HCT116 (cell line): ENCODE data around the gene ZDHHC9.

Experiments
- EGR1 ChIP-seq: IDR thresholded peaks from 2 replicates; pipeline ENCODE4 v1.6.1; 2012; ENCODE audit warnings: low read depth
- ELF1 ChIP-seq: IDR thresholded peaks from 2 replicates; pipeline ENCODE4 v1.6.1; 2012; ENCODE audit warnings: low read depth, borderline replicate concordance
- EZH2 ChIP-seq: fragments of 200-600 bp; sonication (generic); IDR thresholded peaks from 2 replicates; pipeline ENCODE4 v1.6.1; 2017; ENCODE audit warnings: antibody characterized with exemption, mixed run types
- FOSL1 ChIP-seq: IDR thresholded peaks from 2 replicates; pipeline ENCODE4 v1.6.1; 2012; ENCODE audit warnings: low read depth
- POLR2A ChIP-seq: IDR thresholded peaks from 2 replicates; pipeline ENCODE4 v1.7.0; 2011; ENCODE audit warnings: borderline replicate concordance; ENCODE audit not compliant: insufficient read depth, insufficient read length; ENCODE audit errors: extremely low read depth
- POLR2AphosphoS5 ChIP-seq: IDR thresholded peaks from 2 replicates; pipeline ENCODE4 v1.6.1; 2011; ENCODE audit warnings: mild to moderate bottlenecking, low read depth, low read length, moderate library complexity
- RAD21 ChIP-seq: IDR thresholded peaks from 2 replicates; pipeline ENCODE4 v1.6.1; 2012; ENCODE audit warnings: low read depth, mild to moderate bottlenecking
- SIN3A ChIP-seq: IDR thresholded peaks from 2 replicates; pipeline ENCODE4 v1.6.1; 2012; ENCODE audit warnings: low read depth
- SRF ChIP-seq: IDR thresholded peaks from 2 replicates; pipeline ENCODE4 v1.6.1; 2012; ENCODE audit warnings: low read depth
- TCF7L2 ChIP-seq: IDR thresholded peaks from 2 replicates; pipeline ENCODE4 v1.7.0; 2011; ENCODE audit warnings: borderline replicate concordance, inconsistent platforms; ENCODE audit not compliant: insufficient read depth, insufficient read length; ENCODE audit errors: extremely low read depth
- ZBTB33 ChIP-seq: IDR thresholded peaks from 2 replicates; pipeline ENCODE4 v1.6.1; 2011; ENCODE audit warnings: mild to moderate bottlenecking, low read length, moderate library complexity; ENCODE audit not compliant: insufficient replicate concordance; ENCODE audit errors: extremely low read depth
- ZNF274 ChIP-seq: fragments of 200-500 bp; sonication (Bioruptor generic); IDR thresholded peaks from 2 replicates; pipeline ENCODE4 v1.6.1; 2014; ENCODE audit warnings: mild to moderate bottlenecking, low read depth, low read length, inconsistent platforms
- TF ChIP-seq, protein P1 (sequence below), 3 experiments: fragments of 200-600 bp in 1 of 3; sonication (generic) in 1 of 3; IDR thresholded peaks in 2 of 3; conservative IDR thresholded peaks in 1 of 3; 2 replicates each; pipeline ENCODE4 v1.5.1; 2012 to 2017; ENCODE audit warnings: low read depth in 2 of 3, low read length in 2 of 3, antibody characterized with exemption in 1 of 3, borderline replicate concordance in 1 of 3, control low read depth in 1 of 3, mild to moderate bottlenecking in 1 of 3, mixed read lengths in 1 of 3, mixed run types in 1 of 3, moderate library complexity in 1 of 3; ENCODE audit not compliant: insufficient read depth in 1 of 3
- TF ChIP-seq, protein P2 (sequence below): IDR thresholded peaks from 2 replicates; pipeline ENCODE4 v1.6.1; 2012; ENCODE audit warnings: low read depth

GRCh38 chrX:129843209-129843458 lies 552 bp downstream of the ZDHHC9 start:
- TF ChIP-seq EZH2: no peak
- TF ChIP-seq SRF: no peak
- no peak for TF ChIP-seq SIN3A
- TF ChIP-seq, protein P1, sequence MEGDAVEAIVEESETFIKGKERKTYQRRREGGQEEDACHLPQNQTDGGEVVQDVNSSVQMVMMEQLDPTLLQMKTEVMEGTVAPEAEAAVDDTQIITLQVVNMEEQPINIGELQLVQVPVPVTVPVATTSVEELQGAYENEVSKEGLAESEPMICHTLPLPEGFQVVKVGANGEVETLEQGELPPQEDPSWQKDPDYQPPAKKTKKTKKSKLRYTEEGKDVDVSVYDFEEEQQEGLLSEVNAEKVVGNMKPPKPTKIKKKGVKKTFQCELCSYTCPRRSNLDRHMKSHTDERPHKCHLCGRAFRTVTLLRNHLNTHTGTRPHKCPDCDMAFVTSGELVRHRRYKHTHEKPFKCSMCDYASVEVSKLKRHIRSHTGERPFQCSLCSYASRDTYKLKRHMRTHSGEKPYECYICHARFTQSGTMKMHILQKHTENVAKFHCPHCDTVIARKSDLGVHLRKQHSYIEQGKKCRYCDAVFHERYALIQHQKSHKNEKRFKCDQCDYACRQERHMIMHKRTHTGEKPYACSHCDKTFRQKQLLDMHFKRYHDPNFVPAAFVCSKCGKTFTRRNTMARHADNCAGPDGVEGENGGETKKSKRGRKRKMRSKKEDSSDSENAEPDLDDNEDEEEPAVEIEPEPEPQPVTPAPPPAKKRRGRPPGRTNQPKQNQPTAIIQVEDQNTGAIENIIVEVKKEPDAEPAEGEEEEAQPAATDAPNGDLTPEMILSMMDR (IDR thresholded peaks at IDR 0.05 in 2 of 3, conservative IDR thresholded peaks at IDR 0.05 in 1 of 3; ENCODE audit: borderline replicate concordance in 1 of 3, insufficient read depth in 1 of 3, low read depth in 2 of 3, low read length in 2 of 3): no peak
- TF ChIP-seq POLR2A: no peak
- TF ChIP-seq ZBTB33: no peak
- no peak for TF ChIP-seq RAD21
- no peak for TF ChIP-seq ELF1
- TF ChIP-seq POLR2AphosphoS5: no peak
- TF ChIP-seq, protein P2, sequence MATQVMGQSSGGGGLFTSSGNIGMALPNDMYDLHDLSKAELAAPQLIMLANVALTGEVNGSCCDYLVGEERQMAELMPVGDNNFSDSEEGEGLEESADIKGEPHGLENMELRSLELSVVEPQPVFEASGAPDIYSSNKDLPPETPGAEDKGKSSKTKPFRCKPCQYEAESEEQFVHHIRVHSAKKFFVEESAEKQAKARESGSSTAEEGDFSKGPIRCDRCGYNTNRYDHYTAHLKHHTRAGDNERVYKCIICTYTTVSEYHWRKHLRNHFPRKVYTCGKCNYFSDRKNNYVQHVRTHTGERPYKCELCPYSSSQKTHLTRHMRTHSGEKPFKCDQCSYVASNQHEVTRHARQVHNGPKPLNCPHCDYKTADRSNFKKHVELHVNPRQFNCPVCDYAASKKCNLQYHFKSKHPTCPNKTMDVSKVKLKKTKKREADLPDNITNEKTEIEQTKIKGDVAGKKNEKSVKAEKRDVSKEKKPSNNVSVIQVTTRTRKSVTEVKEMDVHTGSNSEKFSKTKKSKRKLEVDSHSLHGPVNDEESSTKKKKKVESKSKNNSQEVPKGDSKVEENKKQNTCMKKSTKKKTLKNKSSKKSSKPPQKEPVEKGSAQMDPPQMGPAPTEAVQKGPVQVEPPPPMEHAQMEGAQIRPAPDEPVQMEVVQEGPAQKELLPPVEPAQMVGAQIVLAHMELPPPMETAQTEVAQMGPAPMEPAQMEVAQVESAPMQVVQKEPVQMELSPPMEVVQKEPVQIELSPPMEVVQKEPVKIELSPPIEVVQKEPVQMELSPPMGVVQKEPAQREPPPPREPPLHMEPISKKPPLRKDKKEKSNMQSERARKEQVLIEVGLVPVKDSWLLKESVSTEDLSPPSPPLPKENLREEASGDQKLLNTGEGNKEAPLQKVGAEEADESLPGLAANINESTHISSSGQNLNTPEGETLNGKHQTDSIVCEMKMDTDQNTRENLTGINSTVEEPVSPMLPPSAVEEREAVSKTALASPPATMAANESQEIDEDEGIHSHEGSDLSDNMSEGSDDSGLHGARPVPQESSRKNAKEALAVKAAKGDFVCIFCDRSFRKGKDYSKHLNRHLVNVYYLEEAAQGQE: no peak
- TF ChIP-seq EGR1: no peak
- TF ChIP-seq ZNF274: no peak
- no peak for TF ChIP-seq TCF7L2
- TF ChIP-seq FOSL1: no peak
